NCI-H1694 treated with DMSO at 0.1 percent for 48 hours (cell line): Measurements from ENCODE around the gene CDKAL1.
"Not testable (repeated sequence)": the region's sequence is repeated elsewhere in the genome, so short reads cannot be mapped to it uniquely, and the experiment has no call there.

Source experiments
- DNase-seq: peaks from one replicate; lab custom pipeline; 2025; lab: John Stamatoyannopoulos, UW

CDKAL1 gene

DNA sequence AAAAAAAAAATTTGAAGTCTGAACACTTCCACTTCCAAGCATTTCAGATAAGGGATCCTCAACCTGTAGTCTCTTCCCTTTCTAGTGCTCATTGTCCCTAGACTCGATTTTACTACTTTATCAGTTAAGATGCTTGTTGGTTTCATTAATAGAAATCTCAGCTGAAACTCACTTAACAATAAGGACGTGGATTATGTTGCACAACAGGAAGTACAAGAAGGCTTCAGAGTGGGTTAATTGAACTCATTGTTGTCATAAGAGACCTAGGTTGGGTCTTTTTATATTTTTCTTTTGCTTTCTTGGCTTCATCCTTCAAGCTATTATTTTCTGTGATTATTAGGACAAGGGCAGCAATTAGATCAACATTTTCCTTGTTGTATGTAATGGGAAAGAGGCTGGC lies 175.2 kb downstream of the CDKAL1 start:
- DNase-seq, result no peak

GRCh38 chr6:20710341-20710740 lies 176.1 kb downstream of the CDKAL1 start:
- no peak for DNase-seq

DNA sequence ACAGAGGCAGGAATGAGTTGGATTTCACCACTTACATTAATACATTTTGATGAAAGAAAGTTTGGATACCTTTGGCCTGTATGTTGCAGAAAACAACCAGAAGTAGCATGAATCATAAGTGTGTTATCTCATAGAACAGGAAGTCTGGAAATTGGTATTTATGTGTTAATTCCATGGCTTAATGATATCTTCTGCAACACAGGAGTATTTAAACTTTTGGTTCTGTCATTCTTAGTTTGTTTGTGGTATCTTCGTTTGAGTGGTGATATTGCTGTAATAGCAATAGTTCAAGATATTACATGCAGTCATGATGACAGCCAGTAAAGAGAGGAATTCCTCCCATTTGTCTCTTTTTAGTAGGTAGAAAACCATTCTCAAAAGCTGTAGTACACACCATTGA lies 177.3 kb downstream of the CDKAL1 start:
- no peak for DNase-seq

DNA sequence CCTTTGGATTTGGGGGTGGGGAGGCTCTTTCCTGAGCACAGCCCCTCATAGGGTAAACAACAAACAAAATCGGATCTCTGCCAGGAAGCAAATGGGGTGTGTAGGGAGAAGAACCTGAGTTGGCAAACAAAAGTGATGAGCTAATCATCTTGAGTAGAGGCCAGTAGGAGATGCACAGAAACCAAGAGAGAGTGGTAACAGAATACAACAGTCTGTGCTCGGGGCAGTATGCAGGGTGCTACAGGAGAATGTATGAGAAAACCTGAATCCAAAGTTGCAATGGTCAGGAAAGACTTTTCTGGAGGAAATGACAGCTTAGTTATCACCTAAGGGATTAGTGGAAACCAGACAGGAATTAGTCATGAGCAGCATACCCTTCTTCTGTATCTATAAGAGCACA lies 177.8 kb downstream of the CDKAL1 start:
- no peak for DNase-seq

DNA sequence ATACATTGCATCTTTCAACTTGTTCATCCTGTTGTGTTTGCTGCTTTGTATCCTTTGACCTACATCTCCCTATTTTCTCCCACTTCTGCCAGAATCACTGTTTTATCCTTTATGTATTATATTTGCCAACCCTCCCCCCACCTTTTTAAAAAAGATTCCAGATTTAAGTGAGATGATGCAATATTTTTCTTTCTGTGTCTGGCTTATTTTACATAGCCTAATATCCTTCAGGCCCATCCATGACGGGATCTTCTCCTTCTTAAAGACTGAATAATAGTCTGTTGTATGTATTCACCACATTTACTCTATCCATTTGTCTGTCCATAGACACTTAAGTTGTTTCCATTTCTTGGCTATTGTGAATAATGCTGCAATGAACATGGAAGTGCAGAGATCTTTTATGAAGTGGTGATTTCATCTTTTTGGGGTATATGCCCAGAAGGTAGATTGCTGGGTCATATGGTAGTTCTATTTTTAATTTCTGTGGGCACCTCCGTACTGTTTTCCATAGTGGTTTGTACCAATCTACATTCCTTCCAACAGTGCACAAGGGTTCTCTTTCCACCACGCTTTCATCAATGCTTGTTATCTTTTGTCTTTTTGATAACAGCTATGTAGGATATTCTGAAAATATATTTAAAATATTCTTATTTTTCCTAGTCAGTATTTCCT lies 181.0 kb downstream of the CDKAL1 start:
- DNase-seq, result no peak

GRCh38 chr6:20716865-20717264 lies 182.6 kb downstream of the CDKAL1 start:
- DNase-seq, result no peak

GRCh38 chr6:20717743-20718142 lies 183.5 kb downstream of the CDKAL1 start:
- DNase-seq, result no peak

GRCh38 chr6:20718705-20719653 lies 184.7 kb downstream of the CDKAL1 start:
- no peak for DNase-seq

GRCh38 chr6:20719980-20720379 lies 185.7 kb downstream of the CDKAL1 start:
- no peak for DNase-seq

DNA sequence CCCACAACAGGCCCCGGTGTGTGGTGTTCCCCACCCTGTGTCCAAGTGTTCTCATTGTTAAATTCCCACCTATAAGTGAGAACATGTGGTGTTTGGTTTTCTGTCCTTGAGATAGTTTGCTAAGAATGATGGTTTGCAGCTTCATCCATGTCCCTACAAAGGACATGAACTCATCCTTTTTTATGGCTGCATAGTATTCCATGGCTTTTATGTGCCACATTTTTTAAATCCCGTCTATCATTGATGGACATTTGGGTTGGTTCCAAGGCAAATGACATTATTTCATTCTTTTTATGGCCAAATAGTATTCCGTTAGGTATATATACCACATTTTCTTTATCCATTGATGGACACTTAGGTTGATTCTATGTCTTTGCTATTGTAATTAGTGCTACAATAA lies 186.9 kb downstream of the CDKAL1 start:
- not testable (repeated sequence) for DNase-seq

DNA sequence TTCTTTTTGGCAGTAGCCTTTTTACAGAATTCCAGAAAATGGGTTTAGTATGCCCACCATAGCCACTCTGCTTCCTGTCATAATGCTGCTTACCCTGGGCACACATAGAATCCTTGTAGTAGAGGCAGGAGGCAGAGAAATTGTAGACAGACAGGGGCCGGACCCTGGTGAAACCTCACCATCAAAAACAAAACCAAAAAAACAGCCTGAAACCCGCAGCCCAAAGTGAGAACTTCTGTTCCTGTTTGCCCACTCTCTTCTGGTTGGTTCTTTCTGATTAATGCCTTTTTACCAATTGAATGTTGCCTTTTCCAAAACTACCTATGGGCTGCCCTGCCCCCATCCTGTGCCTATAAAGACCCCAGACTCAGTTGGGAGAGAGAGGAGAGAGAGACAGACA lies 188.2 kb downstream of the CDKAL1 start:
- no peak for DNase-seq

DNA sequence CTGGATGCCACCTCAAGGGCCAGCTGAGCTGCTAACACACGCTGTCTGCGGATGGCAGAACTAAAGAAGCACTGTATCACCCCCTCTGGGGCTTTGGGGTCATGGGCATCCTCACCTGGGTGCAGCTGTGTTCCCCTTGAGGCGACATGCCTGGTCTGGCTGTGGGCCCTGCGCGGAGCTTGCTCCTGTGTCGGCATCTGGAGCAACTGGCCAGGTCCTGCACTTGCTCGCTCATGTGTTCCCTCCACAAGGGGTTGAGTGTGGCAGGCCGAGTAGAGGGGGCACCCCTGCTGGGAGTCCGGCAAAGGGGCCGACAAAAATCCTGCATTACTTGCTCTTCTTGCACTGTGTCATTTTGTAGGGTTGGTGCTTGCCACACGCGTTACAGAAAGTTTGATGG lies 189.0 kb downstream of the CDKAL1 start:
- DNase-seq, result no peak

- DNase-seq, result no peak
Observed at GRCh38 chr6:20724443-20725190, 190.4 kb downstream of the CDKAL1 start.

GRCh38 chr6:20725235-20725634 lies 191.0 kb downstream of the CDKAL1 start:
- not testable (repeated sequence) for DNase-seq

GRCh38 chr6:20729086-20729485 lies 194.8 kb downstream of the CDKAL1 start:
- DNase-seq, result no peak

DNA sequence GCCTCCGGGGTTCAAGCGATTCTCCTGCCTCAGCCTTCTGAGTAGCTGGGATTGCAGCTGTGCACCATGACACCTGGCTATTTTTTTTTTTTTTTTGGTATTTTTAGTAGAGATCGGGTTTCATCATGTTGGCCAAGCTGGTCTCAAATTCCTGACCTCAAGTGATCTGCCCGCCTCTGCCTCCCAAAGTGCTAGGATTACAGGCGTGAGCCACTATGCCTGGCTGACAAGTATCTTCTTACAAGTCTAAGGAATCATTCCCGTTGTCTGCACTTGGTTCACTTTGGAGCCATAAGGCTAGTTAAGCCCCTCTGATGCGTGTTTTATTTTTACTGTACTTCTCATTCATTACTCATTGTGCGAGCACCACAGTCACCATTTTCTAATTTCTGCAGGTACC lies 198.1 kb downstream of the CDKAL1 start:
- DNase-seq, result not testable (repeated sequence)

DNA sequence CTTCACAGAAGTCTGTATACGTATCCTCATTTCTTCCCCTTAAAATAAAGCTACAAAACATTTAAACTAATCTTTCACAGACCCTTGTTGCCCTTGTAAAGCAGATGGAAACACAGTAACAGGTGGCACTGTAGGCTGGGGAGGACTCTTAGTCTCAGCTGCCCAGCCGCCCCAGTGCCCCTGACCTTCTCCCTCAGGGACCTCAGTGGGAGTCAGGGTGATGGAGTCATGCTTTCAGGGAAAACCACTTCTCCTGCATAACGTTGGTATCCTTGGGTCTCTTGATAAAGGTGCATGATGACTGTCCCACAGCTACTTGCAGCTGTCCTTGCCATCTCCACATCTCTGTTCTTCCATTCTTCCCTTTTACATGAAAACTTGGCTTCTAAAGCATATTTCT lies 198.6 kb downstream of the CDKAL1 start:
- no peak for DNase-seq

- no peak for DNase-seq
Observed at GRCh38 chr6:20737912-20738311, 203.7 kb downstream of the CDKAL1 start.

GRCh38 chr6:20740088-20740487 lies 205.8 kb downstream of the CDKAL1 start:
- DNase-seq, result no peak

DNA sequence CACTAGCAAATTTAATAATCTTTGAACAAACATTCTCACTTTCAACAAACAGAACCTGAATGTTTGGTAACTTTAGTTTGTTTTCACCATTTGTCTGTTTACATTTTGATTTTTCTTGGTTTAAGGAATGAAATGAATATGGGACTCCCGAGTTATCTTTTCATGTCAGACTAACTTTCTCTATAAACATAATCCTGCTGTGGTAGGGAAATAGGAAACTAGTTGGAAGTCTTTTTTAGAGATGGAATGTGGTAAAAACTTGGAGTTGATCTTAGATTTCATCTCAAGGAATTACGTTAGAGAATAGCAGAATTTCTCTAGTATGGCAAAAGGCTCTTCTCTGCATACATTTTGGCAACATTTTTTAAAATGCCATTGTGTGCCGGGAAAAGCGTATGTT lies 206.5 kb downstream of the CDKAL1 start:
- DNase-seq, result no peak

GRCh38 chr6:20741490-20741889 lies 207.2 kb downstream of the CDKAL1 start:
- no peak for DNase-seq

DNA sequence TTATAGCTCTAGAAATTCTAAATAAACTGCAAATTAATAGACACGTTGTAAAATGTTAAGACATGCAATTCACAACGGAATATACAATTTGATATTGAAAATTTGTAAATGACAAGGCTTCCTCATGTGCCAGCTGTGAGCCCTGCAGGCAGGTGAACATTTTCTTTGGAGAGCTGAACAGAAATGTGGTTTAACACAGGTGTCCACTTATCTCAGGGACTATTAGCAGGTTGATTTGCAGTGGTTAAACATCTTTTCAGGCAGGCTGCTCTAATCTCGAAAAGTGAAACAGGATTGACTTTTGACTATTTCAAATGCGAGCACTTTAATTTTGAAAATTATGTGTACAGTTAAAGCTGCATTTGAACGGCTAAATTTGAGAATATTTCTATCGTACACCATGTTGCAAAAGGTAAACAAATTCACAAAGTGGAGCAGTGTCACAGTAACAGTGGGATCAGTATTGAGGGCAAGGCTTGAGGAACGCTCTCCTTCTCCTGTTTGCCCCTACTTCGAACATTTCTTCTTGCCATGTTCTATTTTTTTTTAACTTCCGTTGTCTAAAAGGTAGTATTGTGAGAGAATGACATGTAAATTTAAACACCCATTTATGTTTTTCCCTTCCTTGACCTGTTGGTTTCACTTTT lies 210.8 kb downstream of the CDKAL1 start:
- DNase-seq, result no peak
